ENCODE measurements around the gene PIP5K1C.

Gene PIP5K1C

DNA sequence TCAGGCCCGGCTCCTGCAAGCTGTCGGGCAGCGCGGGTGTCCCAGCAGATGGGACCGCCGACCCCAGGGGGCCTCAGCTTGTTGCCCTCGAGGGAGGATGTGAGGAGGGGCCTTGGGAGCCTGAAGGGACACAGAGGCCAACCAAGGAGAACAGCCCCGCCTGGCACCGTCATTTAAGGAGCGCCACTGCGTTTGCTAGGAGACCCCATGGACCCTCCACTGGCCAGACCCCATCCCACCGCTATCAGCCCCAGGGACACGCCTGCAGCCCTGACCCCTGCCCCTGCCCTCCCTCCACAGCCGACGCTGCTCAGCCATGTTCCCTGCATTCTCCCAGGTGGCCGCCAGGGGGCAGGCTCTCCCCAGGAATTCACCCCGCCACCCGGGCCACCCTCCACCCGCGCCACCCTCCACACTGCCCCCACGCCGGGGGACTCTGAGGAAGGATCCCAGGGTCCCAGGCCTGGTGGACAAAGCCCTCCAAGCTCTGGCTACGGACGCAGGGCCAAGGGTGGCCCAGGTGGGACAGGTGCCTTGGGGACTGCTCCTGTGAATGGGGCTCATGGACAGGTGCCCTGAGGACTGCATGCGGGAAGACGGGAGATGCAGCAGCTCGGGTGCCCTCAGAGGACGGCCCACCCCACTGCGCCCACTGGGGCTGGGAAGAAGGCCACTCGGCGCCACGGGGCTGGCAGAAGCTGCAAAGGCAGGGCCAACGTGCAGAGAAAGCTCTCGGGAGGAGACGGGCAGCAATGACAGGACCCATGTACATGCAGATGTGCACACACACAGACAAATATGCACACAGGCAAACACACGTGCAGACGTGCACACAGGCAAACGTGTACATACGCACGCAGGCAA, 34.4 kb downstream of the PIP5K1C start:
- TF ChIP-seq, protein P1, sequence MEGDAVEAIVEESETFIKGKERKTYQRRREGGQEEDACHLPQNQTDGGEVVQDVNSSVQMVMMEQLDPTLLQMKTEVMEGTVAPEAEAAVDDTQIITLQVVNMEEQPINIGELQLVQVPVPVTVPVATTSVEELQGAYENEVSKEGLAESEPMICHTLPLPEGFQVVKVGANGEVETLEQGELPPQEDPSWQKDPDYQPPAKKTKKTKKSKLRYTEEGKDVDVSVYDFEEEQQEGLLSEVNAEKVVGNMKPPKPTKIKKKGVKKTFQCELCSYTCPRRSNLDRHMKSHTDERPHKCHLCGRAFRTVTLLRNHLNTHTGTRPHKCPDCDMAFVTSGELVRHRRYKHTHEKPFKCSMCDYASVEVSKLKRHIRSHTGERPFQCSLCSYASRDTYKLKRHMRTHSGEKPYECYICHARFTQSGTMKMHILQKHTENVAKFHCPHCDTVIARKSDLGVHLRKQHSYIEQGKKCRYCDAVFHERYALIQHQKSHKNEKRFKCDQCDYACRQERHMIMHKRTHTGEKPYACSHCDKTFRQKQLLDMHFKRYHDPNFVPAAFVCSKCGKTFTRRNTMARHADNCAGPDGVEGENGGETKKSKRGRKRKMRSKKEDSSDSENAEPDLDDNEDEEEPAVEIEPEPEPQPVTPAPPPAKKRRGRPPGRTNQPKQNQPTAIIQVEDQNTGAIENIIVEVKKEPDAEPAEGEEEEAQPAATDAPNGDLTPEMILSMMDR (IDR thresholded peaks at IDR 0.05; ENCODE audit: borderline replicate concordance, insufficient read depth, low read depth, low read length): peak; percentile 91
- no peak overlapping the region for H3K4me3 ChIP-seq (ENCODE audit: low read depth, low read length)

DNA sequence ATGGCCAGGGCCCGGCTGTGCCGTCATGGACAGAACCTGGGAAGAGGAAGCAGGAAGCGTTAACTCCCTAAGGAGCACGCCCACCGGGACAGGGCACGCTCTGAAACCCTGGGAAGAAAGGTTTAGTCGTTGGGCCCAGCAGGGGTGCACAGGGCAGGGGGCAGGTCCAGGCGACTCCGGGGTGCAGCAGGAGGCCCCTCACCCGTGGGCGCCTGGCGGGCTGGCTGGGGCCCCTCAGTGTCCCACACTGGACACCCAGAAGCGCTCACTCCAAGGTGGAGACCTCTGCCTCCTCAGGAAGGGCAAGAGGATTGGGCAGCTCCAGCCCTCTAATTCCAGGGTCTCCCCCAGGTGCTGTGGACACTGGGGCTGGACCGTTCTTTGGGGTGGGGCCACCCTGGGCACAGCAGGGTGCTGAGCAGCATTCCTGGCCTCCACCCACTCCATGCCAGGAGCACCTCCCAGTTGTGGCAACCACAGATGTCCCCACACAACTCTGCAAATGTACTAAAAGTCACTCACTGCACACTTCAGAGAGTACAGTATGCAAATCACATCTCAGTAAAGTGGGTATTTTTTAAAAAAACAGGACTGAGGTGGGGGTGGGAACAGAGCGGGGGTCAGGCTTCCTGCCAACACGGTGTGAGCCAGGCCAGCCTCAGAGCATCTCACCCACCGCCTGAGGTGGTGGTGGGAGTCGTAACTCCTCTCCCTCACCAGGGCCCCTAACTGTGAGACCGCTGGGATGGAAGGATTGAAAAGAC, 35.2 kb downstream of the PIP5K1C start:
- no peak overlapping the region for H3K4me3 ChIP-seq (ENCODE audit: low read depth, low read length)
- TF ChIP-seq, protein P1 (IDR thresholded peaks at IDR 0.05; ENCODE audit: borderline replicate concordance, insufficient read depth, low read depth, low read length): no peak

DNA sequence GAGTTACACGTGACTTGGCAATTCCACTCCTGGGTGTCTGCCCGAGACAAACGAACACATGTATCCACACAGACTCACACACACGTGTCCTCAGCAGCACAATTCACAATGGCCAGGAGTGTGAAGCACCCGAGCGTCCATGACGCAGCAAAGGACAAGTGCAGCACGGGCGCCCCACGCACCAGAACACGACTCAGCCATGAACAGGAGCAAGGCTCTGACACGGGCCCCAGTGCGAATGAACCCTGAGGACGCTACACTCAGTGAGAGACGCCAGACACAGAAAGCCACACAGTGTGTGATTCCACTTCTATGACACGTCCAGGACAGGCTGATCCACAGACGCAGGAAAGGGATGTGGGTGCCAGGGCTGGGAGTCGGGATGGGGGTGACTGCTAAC, 36.4 kb downstream of the PIP5K1C start:
- no peak overlapping the region for H3K4me3 ChIP-seq (ENCODE audit: low read depth, low read length)
- TF ChIP-seq, protein P1 (IDR thresholded peaks at IDR 0.05; ENCODE audit: borderline replicate concordance, insufficient read depth, low read depth, low read length): no peak

DNA sequence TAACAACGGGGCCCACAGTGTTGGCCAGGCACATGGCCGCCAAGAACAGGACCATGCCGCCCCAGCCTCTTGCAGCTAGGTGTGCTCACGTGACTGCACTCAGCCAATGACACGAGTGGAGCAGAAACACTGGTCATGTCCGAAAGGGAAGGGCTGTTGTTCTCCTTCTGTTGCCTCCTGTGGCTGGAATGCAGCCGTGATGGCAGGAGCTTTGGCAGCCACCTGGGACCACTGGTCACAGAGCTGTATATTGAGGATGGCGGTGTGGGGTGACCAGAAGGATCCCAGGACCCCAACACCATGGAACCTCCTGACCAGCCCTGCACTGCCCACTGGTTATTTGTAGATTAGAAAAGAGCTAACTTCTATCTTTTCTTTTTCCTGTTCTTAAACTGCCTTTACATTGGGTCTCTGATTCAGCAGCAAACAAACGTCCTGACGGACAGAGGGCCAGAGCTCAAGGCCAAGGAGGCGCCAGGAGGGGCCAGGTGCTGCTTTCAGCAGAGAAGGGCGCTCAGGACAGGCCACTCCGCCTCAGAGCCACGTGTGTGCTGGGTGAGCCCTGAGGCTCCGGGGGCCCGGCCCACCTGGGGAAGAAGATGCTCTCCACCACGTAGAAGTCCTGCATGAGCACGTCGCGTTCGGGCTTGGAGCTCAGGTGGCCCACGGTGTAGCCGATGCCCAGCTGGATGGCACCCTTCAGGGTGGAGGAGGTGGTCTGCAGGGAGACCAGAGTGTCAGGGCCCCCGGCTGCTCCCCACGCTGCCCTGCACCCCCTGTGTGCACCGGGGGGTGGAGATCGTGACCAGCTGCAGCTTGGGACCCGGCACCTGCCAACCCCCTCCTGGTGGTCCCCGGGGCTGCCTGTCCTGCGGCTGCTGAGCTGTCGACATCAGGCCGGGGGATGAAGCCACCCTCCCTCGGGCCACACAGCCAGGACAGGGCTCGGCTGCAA, 38.7 kb downstream of the PIP5K1C start:
- H3K4me3 ChIP-seq (ENCODE audit: low read depth, low read length): no peak overlapping the region
- TF ChIP-seq, protein P1 (IDR thresholded peaks at IDR 0.05; ENCODE audit: borderline replicate concordance, insufficient read depth, low read depth, low read length): no peak

DNA sequence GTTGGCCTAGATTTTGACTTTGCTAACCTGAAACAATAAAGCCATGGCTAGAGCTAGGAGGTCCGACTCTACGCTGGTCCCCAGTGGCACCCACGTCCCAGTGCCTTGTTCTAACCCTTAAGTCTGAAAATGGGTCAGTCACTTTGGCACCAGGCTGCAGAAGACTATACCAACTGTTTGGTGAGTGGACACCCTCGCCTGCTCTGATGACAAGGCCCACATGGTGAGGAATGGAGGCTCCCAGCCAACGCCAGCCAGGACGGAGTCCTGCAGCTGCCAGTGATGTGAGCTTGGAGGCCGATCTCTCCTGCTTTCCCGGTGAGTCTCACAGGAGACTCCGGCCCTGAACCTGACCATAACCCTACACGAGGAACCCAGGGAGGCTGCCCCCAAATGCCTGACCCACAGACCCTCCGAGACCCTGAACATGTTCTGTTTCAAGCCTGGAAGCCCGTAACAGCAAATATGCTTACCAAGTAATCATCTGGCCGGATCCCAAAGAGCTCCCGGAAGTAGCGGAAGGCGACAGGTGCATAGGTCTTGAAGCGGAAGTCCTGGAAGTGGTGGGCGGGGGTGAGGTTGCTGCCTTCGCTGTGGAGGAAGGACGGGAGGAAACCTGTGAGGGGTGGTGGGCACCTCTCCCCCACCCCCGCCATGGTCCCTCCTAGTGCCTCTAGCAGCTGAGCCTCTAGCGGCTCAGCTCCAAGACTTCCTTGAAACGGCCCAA, 39.6 kb downstream of the PIP5K1C start:
- TF ChIP-seq, protein P1 (IDR thresholded peaks at IDR 0.05; ENCODE audit: borderline replicate concordance, insufficient read depth, low read depth, low read length): no peak
- no peak overlapping the region for H3K4me3 ChIP-seq (ENCODE audit: low read depth, low read length)

DNA sequence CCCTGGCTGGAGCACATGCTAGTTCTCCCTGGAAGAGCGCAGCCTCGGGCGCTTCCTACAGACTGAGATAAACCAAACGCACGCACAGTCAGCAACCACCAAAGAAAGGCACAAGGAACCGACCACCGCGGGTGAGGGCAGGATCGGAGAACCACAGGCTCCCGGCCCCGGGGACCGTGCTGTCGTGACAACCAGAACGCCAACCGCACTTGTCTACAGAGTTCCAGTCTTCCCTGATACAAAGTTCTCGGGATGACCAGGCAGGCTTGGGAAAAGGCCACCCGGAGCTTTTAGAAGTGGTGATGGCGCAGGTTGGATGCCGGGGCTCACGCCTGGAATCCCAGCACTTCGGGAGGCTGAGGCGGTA, 40.5 kb downstream of the PIP5K1C start:
- no peak overlapping the region for H3K4me3 ChIP-seq (ENCODE audit: low read depth, low read length)
- TF ChIP-seq, protein P1 (IDR thresholded peaks at IDR 0.05; ENCODE audit: borderline replicate concordance, insufficient read depth, low read depth, low read length): no peak

Measured in GM12875 (cell line).